Thymus (tissue), 11 donors: ENCODE measurements around the gene TMEM222. TPM values are rescaled to one million over a fixed set of nuclear protein-coding genes. Genes with fewer than 3 reads are reported as not detected.

Experiments used
- DNase-seq, 9 donors: peaks; one replicate each; pipeline ENCODE4 v3.0.0-alpha.2; 2013; ENCODE audit warnings: low spot score in 9 of 9, low read depth in 6 of 9, missing footprints in 1 of 9
- H3K27ac ChIP-seq, 2 donors: one replicate each; pipeline ENCODE4 v1.5.1; 2013; ENCODE audit warnings: control low read depth in 1 of 2, low read depth in 1 of 2, low read length in 1 of 2, mild to moderate bottlenecking in 1 of 2, moderate library complexity in 1 of 2
- H3K27me3 ChIP-seq, 2 donors: one replicate each; pipeline ENCODE4 v1.5.1; 2013; ENCODE audit warnings: low read length in 1 of 2; ENCODE audit not compliant: control insufficient read depth in 2 of 2, insufficient read depth in 1 of 2
- H3K36me3 ChIP-seq, 2 donors: one replicate each; pipeline ENCODE4 v1.5.1; 2013; ENCODE audit warnings: low read length in 1 of 2, mild to moderate bottlenecking in 1 of 2, moderate library complexity in 1 of 2; ENCODE audit not compliant: control insufficient read depth in 2 of 2, insufficient read depth in 2 of 2
- H3K4me1 ChIP-seq, 2 donors: one replicate each; pipeline ENCODE4 v1.5.1; 2013; ENCODE audit warnings: low read length in 2 of 2; ENCODE audit not compliant: control insufficient read depth in 2 of 2, insufficient read depth in 2 of 2
- H3K4me3 ChIP-seq, 2 donors: one replicate each; pipeline ENCODE4 v1.5.1; 2013; ENCODE audit warnings: low read length in 2 of 2, control low read depth in 1 of 2, mild to moderate bottlenecking in 1 of 2
- H3K9me3 ChIP-seq, 2 donors: one replicate each; pipeline ENCODE4 v1.5.1; 2013; ENCODE audit warnings: low read length in 1 of 2, mild to moderate bottlenecking in 1 of 2; ENCODE audit not compliant: control insufficient read depth in 2 of 2, insufficient read depth in 1 of 2
- WGBS: extraction: QIAGEN DNeasy Blood & Tissue Kit; methylation state at CpG from one replicate; pipeline ENCODE4 v1.1.7; 2013; 5-methylcytosine and 5-hydroxymethylcytosine counted together
- polyA plus RNA-seq: library from polyadenylated mRNA; stranded (reverse); fragments of 200-250 nt; gene quantifications from one replicate; pipeline ENCODE4 v1.2.3, GENCODE V29; 2013
- total RNA-seq: library from RNA; stranded (reverse); fragments of 120-200 nt; gene quantifications from one replicate; pipeline ENCODE4 v1.2.4, GENCODE V29; 2013
- donor health status: healthy.

The TMEM222 gene
- total and polyA plus RNA-seq, 2 donors: 22.8 to 35.5 TPM

GRCh38 chr1:27316860-27317259 lies 5.1 kb upstream of the TMEM222 start:
- DNase-seq: no peak
- 94% methylated on average over 5 of the region's 5 CpGs for WGBS

GRCh38 chr1:27318136-27318535 lies 3.8 kb upstream of the TMEM222 start:
- no peak for DNase-seq
- H3K9me3 ChIP-seq: no peaks in the 10 kb centered on the region
- H3K4me1 ChIP-seq: peaks cover 5 to 6% of the 10 kb centered on the region in 2 donors
- H3K4me3 ChIP-seq: no peak overlapping the region
- no peaks in the 10 kb centered on the region for H3K36me3 ChIP-seq
- peaks cover 3% of the 10 kb centered on the region in 2 donors for H3K27me3 ChIP-seq
- H3K27ac ChIP-seq: no peak overlapping the region
- WGBS: 67% methylated on average over 4 of the region's 4 CpGs

More at GRCh38 chr1:27316860-27317259, 5.1 kb upstream of the TMEM222 start:
- Histone ChIP-seq H3K36me3 (no peaks in the 10 kb centered on the region), H3K4me3 (no peak overlapping the region), H3K27me3 (peaks cover 3% of the 10 kb centered on the region in 2 donors), H3K4me1 (no peaks in the 10 kb centered on the region), H3K27ac (no peak overlapping the region), H3K9me3 (no peaks in the 10 kb centered on the region)

GRCh38 chr1:27318596-27318995 lies 3.4 kb upstream of the TMEM222 start:
- DNase-seq: no peak
- 89% methylated on average over 1 of the region's 1 CpG for WGBS

GRCh38 chr1:27322569-27323240 lies 742 bp downstream of the TMEM222 start:
- peaks cover 20 to 33% of the 10 kb centered on the region in 2 donors for H3K36me3 ChIP-seq
- peak overlapping the region; percentile 81 to 82 for H3K4me3 ChIP-seq
- WGBS: 13% methylated on average over 10 of the region's 10 CpGs
- peaks cover 3% of the 10 kb centered on the region in 2 donors for H3K27me3 ChIP-seq
- peak in 2 of 9 donors; percentile 17 to 34 for DNase-seq
- H3K27ac ChIP-seq: peak overlapping the region; percentile 77 to 79
- H3K9me3 ChIP-seq: no peaks in the 10 kb centered on the region
- peaks cover 8 to 13% of the 10 kb centered on the region in 2 donors for H3K4me1 ChIP-seq

More at GRCh38 chr1:27318596-27318995, 3.4 kb upstream of the TMEM222 start:
- Histone ChIP-seq H3K9me3 (no peaks in the 10 kb centered on the region), H3K27me3 (peaks cover 3% of the 10 kb centered on the region in 2 donors), H3K4me1 (peaks cover 8 to 11% of the 10 kb centered on the region in 2 donors), H3K4me3 (no peak overlapping the region), H3K27ac (no peak overlapping the region), H3K36me3 (no peaks in the 10 kb centered on the region)

GRCh38 chr1:27325286-27325685 lies 3.3 kb downstream of the TMEM222 start:
- 98% methylated on average over 15 of the region's 15 CpGs for WGBS
- peaks cover 33 to 53% of the 10 kb centered on the region in 2 donors for H3K36me3 ChIP-seq
- DNase-seq: no peak
- H3K27ac ChIP-seq: no peak overlapping the region
- no peak overlapping the region for H3K4me3 ChIP-seq
- H3K4me1 ChIP-seq: peaks cover 8 to 13% of the 10 kb centered on the region in 2 donors
- no peaks in the 10 kb centered on the region for H3K9me3 ChIP-seq
- H3K27me3 ChIP-seq: no peaks in the 10 kb centered on the region

DNA sequence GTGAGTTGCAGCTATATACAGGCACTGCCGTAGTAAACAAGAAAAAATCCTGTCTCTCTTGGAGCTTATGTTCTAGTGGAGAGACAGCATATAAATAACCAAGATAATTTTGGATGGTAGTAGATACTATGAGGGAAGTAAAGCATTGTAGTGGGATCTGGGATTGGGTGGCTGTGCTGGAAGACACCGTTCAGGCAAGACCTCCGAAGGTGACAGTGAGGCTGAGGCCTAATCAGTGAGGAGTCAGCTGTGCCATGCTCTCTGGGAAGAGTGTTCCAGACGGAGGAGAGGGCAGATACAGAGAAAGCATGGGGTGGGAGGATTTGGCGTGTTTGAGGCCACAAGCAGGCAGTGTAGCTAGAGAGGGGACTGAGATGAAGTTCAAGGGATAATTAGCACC lies 6.0 kb downstream of the TMEM222 start:
- Histone ChIP-seq H3K4me1 (peaks cover 5 to 10% of the 10 kb centered on the region in 2 donors), H3K4me3 (no peak overlapping the region), H3K9me3 (no peaks in the 10 kb centered on the region), H3K27ac (no peak overlapping the region), H3K27me3 (no peaks in the 10 kb centered on the region), H3K36me3 (peaks cover 56 to 79% of the 10 kb centered on the region in 2 donors)
- WGBS: 97% methylated on average over 5 of the region's 5 CpGs
- DNase-seq: no peak

GRCh38 chr1:27330786-27331185 lies 8.8 kb downstream of the TMEM222 start:
- DNase-seq: no peak
- no peaks in the 10 kb centered on the region for H3K9me3 ChIP-seq
- WGBS: 98% methylated on average over 8 of the region's 8 CpGs
- H3K27ac ChIP-seq: no peak overlapping the region
- peaks cover 69 to 91% of the 10 kb centered on the region in 2 donors for H3K36me3 ChIP-seq
- peaks cover 0 to 2% of the 10 kb centered on the region in 2 donors for H3K4me1 ChIP-seq
- no peaks in the 10 kb centered on the region for H3K27me3 ChIP-seq
- no peak overlapping the region for H3K4me3 ChIP-seq

GRCh38 chr1:27331426-27331825 lies 9.5 kb downstream of the TMEM222 start:
- Histone ChIP-seq H3K4me3 (no peak overlapping the region), H3K27ac (no peak overlapping the region), H3K27me3 (no peaks in the 10 kb centered on the region), H3K4me1 (peaks cover 0 to 2% of the 10 kb centered on the region in 2 donors), H3K9me3 (peaks cover 0 to 4% of the 10 kb centered on the region in 2 donors), H3K36me3 (peaks cover 71 to 91% of the 10 kb centered on the region in 2 donors)
- 97% methylated on average over 3 of the region's 3 CpGs for WGBS
- no peak for DNase-seq

GRCh38 chr1:27331922-27332321 lies 10.0 kb downstream of the TMEM222 start:
- Histone ChIP-seq H3K4me1 (peaks cover 0 to 2% of the 10 kb centered on the region in 2 donors), H3K36me3 (peaks cover 76 to 91% of the 10 kb centered on the region in 2 donors), H3K27me3 (no peaks in the 10 kb centered on the region), H3K9me3 (peaks cover 0 to 4% of the 10 kb centered on the region in 2 donors), H3K27ac (no peak overlapping the region), H3K4me3 (no peak overlapping the region)
- 97% methylated on average over 5 of the region's 5 CpGs for WGBS
- no peak for DNase-seq
